Measurements from ENCODE around the gene ATP8B3. TPM values are rescaled to one million over a fixed set of nuclear protein-coding genes. Genes with fewer than 3 reads are reported as not detected.

The ATP8B3 gene
- total RNA-seq, 2 donors from 2014 or later = 0.52 TPM; not detected in 1

DNA sequence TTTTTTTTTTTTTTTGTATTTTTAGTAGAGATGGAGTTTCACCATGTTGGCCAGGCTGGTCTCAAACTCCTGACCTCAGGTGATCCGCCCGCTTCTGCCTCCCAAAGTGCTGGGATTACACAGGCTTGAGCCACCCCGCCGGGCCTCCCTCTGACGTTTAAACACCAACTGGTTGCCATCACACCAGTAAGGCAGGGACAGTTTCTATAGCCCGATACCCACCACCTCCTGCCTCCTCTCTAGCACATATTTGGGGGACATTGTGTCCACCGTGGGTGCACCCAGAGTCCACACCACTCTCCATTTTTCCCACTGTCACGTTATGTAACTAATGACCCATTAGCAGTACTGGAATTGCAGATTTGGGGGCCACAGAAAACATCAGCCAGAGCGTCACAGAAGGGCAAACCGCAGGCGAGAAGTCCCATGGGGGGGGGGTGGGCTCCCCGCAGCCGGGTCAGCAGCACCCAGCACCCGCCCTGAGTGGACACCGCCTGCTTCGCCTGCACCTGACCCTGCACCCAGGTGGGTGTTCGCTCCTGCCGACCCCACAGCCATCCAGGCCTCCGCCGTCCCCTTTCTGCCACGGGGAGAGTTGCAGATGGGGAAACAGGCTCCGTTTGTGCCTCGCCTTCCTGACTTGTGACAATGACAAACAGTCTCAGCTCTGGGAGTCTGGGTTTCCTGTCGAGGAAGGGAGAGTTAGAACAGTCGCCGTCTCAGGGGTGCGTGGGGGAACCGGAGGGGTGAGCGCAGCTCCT is 55.2 kb downstream of the ATP8B3 start:
- H3K4me3 ChIP-seq = no peak overlapping the region
- no peaks in the 10 kb centered on the region for H3K36me3 ChIP-seq (replicated peaks in 1 of 2; ENCODE audit: insufficient read depth in 1 of 2, low read depth in 2 of 2)
- no peak for DNase-seq
- H3K27me3 ChIP-seq = peaks cover 0 to 48% of the 10 kb centered on the region in 2 donors
- intact Hi-C loops (cut with DNase I) = no loop called here
- TF ChIP-seq CTCF (IDR thresholded peaks at IDR 0.05) = no peak
- no peak for TF ChIP-seq POLR2A (IDR thresholded peaks at IDR 0.05)
- 4 to 15% methylated on average over 14 to 29 of the region's 29 CpGs for WGBS, 2 donors
- H3K9me3 ChIP-seq = no peaks in the 10 kb centered on the region
- H3K27ac ChIP-seq = no peak overlapping the region
- ATAC-seq = no peak
- H3K4me1 ChIP-seq = peaks cover 23% of the 10 kb centered on the region

GRCh38 chr19:1756264-1756663 is 55.8 kb downstream of the ATP8B3 start:
- ATAC-seq (no peak), DNase-seq (no peak)
- WGBS, 2 donors = 5 to 7% methylated on average over 17 to 20 of the region's 20 CpGs
- Histone ChIP-seq H3K27me3 (peaks cover 0 to 51% of the 10 kb centered on the region in 2 donors), H3K27ac (no peak overlapping the region), H3K4me3 (no peak overlapping the region), H3K4me1 (peaks cover 23% of the 10 kb centered on the region), H3K9me3 (no peaks in the 10 kb centered on the region), H3K36me3 (replicated peaks in 1 of 2; ENCODE audit: insufficient read depth in 1 of 2, low read depth in 2 of 2) (no peaks in the 10 kb centered on the region)
- intact Hi-C loops (cut with DNase I) = no loop called here
- no peak for TF ChIP-seq CTCF (IDR thresholded peaks at IDR 0.05)
- no peak for TF ChIP-seq POLR2A (IDR thresholded peaks at IDR 0.05)

GRCh38 chr19:1755467-1756171 is 56.5 kb downstream of the ATP8B3 start:
- intact Hi-C loops (cut with DNase I) = no loop called here
- TF ChIP-seq POLR2A (IDR thresholded peaks at IDR 0.05) = no peak
- TF ChIP-seq CTCF (IDR thresholded peaks at IDR 0.05) = no peak
- peaks cover 23% of the 10 kb centered on the region for H3K4me1 ChIP-seq
- peaks cover 0 to 56% of the 10 kb centered on the region in 2 donors for H3K27me3 ChIP-seq
- ATAC-seq (no peak), DNase-seq (no peak)
- no peak overlapping the region for H3K4me3 ChIP-seq
- WGBS, 2 donors = 2 to 3% methylated on average over 8 to 38 of the region's 43 CpGs
- no peak overlapping the region for H3K27ac ChIP-seq
- no peaks in the 10 kb centered on the region for H3K36me3 ChIP-seq (replicated peaks in 1 of 2; ENCODE audit: insufficient read depth in 1 of 2, low read depth in 2 of 2)
- no peaks in the 10 kb centered on the region for H3K9me3 ChIP-seq

DNA sequence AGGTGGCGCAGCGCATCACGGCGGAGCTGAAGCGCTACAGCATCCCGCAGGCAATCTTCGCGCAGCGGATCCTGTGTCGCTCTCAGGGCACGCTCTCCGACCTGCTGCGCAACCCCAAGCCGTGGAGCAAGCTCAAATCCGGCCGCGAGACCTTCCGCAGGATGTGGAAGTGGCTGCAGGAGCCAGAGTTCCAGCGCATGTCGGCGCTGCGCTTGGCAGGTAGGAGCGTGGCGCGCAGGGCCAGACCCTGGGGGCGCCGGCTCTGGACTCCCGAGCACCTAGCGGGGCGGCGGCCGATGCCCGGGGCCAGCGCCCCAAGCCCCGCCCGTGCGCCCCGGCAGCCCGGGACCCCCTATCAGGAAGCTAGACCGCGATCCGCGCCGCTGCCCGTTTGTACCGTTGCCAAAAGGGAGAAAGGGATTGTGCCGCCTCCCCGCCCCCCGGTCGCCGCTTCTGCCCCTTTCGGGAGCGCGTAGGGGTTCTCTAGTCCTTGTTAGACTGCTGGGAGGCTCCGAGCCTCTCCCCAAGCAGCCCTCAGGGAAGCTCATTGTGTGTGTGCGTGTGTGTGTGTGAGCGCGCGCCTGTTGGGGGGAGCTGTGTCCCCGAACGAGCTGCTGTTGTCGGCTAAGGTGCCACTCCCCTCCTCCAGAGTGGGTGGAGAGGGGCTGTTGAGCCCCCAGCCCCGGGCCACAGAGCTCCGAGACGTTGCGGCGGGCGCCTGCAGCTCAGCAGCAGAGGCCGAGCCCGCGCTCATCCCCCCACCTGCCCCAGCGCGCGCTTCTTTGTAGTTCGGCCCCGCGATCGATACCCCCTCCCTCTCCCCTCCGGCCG is 57.2 kb downstream of the ATP8B3 start:
- 1 to 2% methylated on average over 14 to 78 of the region's 80 CpGs for WGBS, 2 donors
- ATAC-seq (no peak), DNase-seq (no peak)

More for the DNA sequence above, 57.2 kb downstream of the ATP8B3 start:
- intact Hi-C loops (cut with DNase I) = no loop called here
- Histone ChIP-seq H3K27me3 (peaks cover 0 to 60% of the 10 kb centered on the region in 2 donors), H3K36me3 (replicated peaks in 1 of 2; ENCODE audit: insufficient read depth in 1 of 2, low read depth in 2 of 2) (no peaks in the 10 kb centered on the region), H3K9me3 (no peaks in the 10 kb centered on the region), H3K4me1 (peaks cover 26% of the 10 kb centered on the region), H3K27ac (no peak overlapping the region), H3K4me3 (no peak overlapping the region)
- TF ChIP-seq POLR2A (IDR thresholded peaks at IDR 0.05) = no peak
- no peak for TF ChIP-seq CTCF (IDR thresholded peaks at IDR 0.05)
